H9 (cell line): ENCODE measurements around the gene C1orf21. TPM values are rescaled to one million over a fixed set of nuclear protein-coding genes. Genes with fewer than 3 reads are reported as not detected.

ENCODE experiments used
- DNase-seq: peaks from one replicate; pipeline ENCODE4 v3.0.0-alpha.2; 2017
- H2AFZ ChIP-seq: one replicate; pipeline ENCODE4 v1.6.1; 2013; ENCODE audit warnings: mild to moderate bottlenecking, low read length, control low read depth, moderate library complexity
- H2AK5ac ChIP-seq: 2 replicates; pipeline ENCODE4 v1.6.1; 2013; ENCODE audit warnings: low read length, control low read depth, mixed read lengths; ENCODE audit not compliant: insufficient read length
- H2BK120ac ChIP-seq: one replicate; pipeline ENCODE4 v1.6.1; 2013; ENCODE audit warnings: low read depth, mild to moderate bottlenecking, low read length, control low read depth, inconsistent platforms; ENCODE audit not compliant: poor library complexity, severe bottlenecking
- H2BK12ac ChIP-seq: 2 replicates; pipeline ENCODE4 v1.6.1; 2013; ENCODE audit warnings: low read length, control low read depth, mixed read lengths, low read depth; ENCODE audit not compliant: insufficient read length
- H2BK15ac ChIP-seq: 2 replicates; pipeline ENCODE4 v1.6.1; 2013; ENCODE audit warnings: low read depth, low read length, control low read depth
- H2BK20ac ChIP-seq: one replicate; pipeline ENCODE4 v1.6.1; 2013; ENCODE audit warnings: low read depth, mild to moderate bottlenecking, low read length, control low read depth, inconsistent platforms; ENCODE audit not compliant: poor library complexity, severe bottlenecking
- H2BK5ac ChIP-seq: 2 replicates; pipeline ENCODE4 v1.6.1; 2013; ENCODE audit warnings: low read length, control low read depth, mixed read lengths; ENCODE audit not compliant: insufficient read length
- H3K14ac ChIP-seq: 2 replicates; pipeline ENCODE4 v1.6.1; 2013; ENCODE audit warnings: low read length, control low read depth; ENCODE audit not compliant: insufficient read depth
- H3K18ac ChIP-seq: 2 replicates; pipeline ENCODE4 v1.6.1; 2013; ENCODE audit warnings: low read depth, mild to moderate bottlenecking, mixed read lengths, low read length, control low read depth; ENCODE audit not compliant: insufficient read length
- H3K23ac ChIP-seq: 2 replicates; pipeline ENCODE4 v1.6.1; 2013; ENCODE audit warnings: low read length, control low read depth, mixed read lengths, low read depth; ENCODE audit not compliant: insufficient read length
- H3K23me2 ChIP-seq: 2 replicates; pipeline ENCODE4 v1.6.1; 2013; ENCODE audit warnings: low read depth, mild to moderate bottlenecking, mixed read lengths, low read length, control low read depth; ENCODE audit not compliant: insufficient read length, poor library complexity, severe bottlenecking
- H3K27ac ChIP-seq: 2 replicates; pipeline ENCODE4 v1.5.1; 2013; ENCODE audit warnings: low read length, control low read depth, mixed read lengths, low read depth; ENCODE audit not compliant: insufficient read length
- H3K27me3 ChIP-seq: 2 replicates; pipeline ENCODE4 v1.6.1; 2013; ENCODE audit warnings: low read length, control low read depth, inconsistent platforms; ENCODE audit not compliant: insufficient read depth
- H3K4ac ChIP-seq: 2 replicates; pipeline ENCODE4 v1.6.1; 2013; ENCODE audit warnings: low read depth, mild to moderate bottlenecking, control low read depth, inconsistent platforms, low read length, moderate library complexity
- H3K4me1 ChIP-seq: 2 replicates; pipeline ENCODE4 v1.6.1; 2013; ENCODE audit warnings: low read length, control low read depth, inconsistent platforms; ENCODE audit not compliant: insufficient read depth
- H3K4me2 ChIP-seq: 2 replicates; pipeline ENCODE4 v1.6.1; 2013; ENCODE audit warnings: low read length, control low read depth, mixed read lengths; ENCODE audit not compliant: insufficient read length, insufficient read depth
- H3K56ac ChIP-seq: 2 replicates; pipeline ENCODE4 v1.6.1; 2013; ENCODE audit warnings: low read depth, mild to moderate bottlenecking, mixed read lengths, low read length, control low read depth; ENCODE audit not compliant: insufficient read length
- H3K79me1 ChIP-seq: 2 replicates; pipeline ENCODE4 v1.6.1; 2013; ENCODE audit warnings: low read depth, mild to moderate bottlenecking, moderate library complexity, low read length, control low read depth, inconsistent platforms; ENCODE audit not compliant: insufficient read depth, poor library complexity, severe bottlenecking
- H3K79me2 ChIP-seq: 2 replicates; pipeline ENCODE4 v1.6.1; 2013; ENCODE audit warnings: low read length, control low read depth, inconsistent platforms; ENCODE audit not compliant: insufficient read depth
- H3K9ac ChIP-seq: 2 replicates; pipeline ENCODE4 v1.6.1; 2013; ENCODE audit warnings: low read length, control low read depth, mixed read lengths; ENCODE audit not compliant: insufficient read length; ENCODE audit errors: extremely low read depth
- H3K9me3 ChIP-seq: one replicate; pipeline ENCODE4 v1.6.1; 2013; ENCODE audit warnings: low read depth, low read length, inconsistent platforms; ENCODE audit not compliant: control insufficient read depth
- H3T11ph ChIP-seq: one replicate; pipeline ENCODE4 v1.6.1; 2013; ENCODE audit warnings: mild to moderate bottlenecking, low read length, control low read depth, inconsistent platforms
- H4K20me1 ChIP-seq: one replicate; pipeline ENCODE4 v1.6.1; 2013; ENCODE audit not compliant: control insufficient read depth, insufficient read length, insufficient read depth
- H4K5ac ChIP-seq: 2 replicates; pipeline ENCODE4 v1.6.1; 2013; ENCODE audit warnings: low read depth, mild to moderate bottlenecking, mixed read lengths, low read length, control low read depth; ENCODE audit not compliant: insufficient read length
- H4K8ac ChIP-seq: replicated peaks from 2 replicates; pipeline ENCODE4 v1.6.1; 2013; ENCODE audit warnings: low read length, control low read depth, mixed read lengths, low read depth; ENCODE audit not compliant: insufficient read length
- H4K91ac ChIP-seq: 2 replicates; pipeline ENCODE4 v1.6.1; 2013; ENCODE audit warnings: low read depth, mild to moderate bottlenecking, moderate library complexity, mixed read lengths, low read length, control low read depth; ENCODE audit not compliant: insufficient read length
- H3K27ac Mint-ChIP-seq, 3 experiments: 2 replicates in 2 of 3; 3 replicates in 1 of 3; pipeline ENCODE4 v1.8.0; 2020 to 2021; ENCODE audit warnings: mixed read lengths in 3 of 3, mild to moderate bottlenecking in 1 of 3, moderate library complexity in 1 of 3
- H3K27me3 Mint-ChIP-seq: 2 replicates; pipeline ENCODE4 v1.8.0; 2021; ENCODE audit warnings: low read depth, mild to moderate bottlenecking, moderate library complexity, mixed read lengths
- H3K36me3 Mint-ChIP-seq, 3 experiments: 2 replicates in 2 of 3; 3 replicates in 1 of 3; pipeline ENCODE4 v1.8.0; 2020 to 2021; ENCODE audit warnings: low read depth in 3 of 3, mixed read lengths in 3 of 3; ENCODE audit not compliant: insufficient read depth in 1 of 3
- H3K4me1 Mint-ChIP-seq, 2 experiments: 2 replicates each; pipeline ENCODE4 v1.8.0; 2020; ENCODE audit warnings: mixed read lengths in 2 of 2
- H3K4me3 Mint-ChIP-seq, 2 experiments: 2 replicates in 1 of 2; 3 replicates in 1 of 2; pipeline ENCODE4 v1.8.0; 2020 to 2021; ENCODE audit warnings: mild to moderate bottlenecking in 2 of 2, mixed read lengths in 2 of 2, moderate library complexity in 1 of 2
- H3K9me3 Mint-ChIP-seq, 2 experiments: 2 replicates in 1 of 2; 3 replicates in 1 of 2; pipeline ENCODE4 v1.8.0; 2020; ENCODE audit warnings: mild to moderate bottlenecking in 2 of 2, mixed read lengths in 2 of 2, moderate library complexity in 1 of 2
- WGBS: extraction: QIAGEN DNeasy Blood & Tissue Kit; methylation state at CpG from one replicate; pipeline ENCODE4 v1.1.7; 2013; ENCODE audit warnings: missing lambda C conversion rate, low lambda C conversion rate, mixed read lengths; ENCODE audit not compliant: insufficient read length; ENCODE audit errors: extremely low coverage; 5-methylcytosine and 5-hydroxymethylcytosine counted together
- total RNA-seq: library from RNA; stranded (reverse); gene quantifications from 2 replicates; pipeline ENCODE4 v1.2.1, GENCODE V29; 2021
- TF ChIP-seq, protein P1 (sequence below): fragments of 200-600 bp; sonication (generic); conservative IDR thresholded peaks from 3 replicates; pipeline ENCODE4 v1.8.0; 2021; ENCODE audit warnings: antibody characterized with exemption, mild to moderate bottlenecking

C1orf21 gene
- total RNA-seq, 1 experiment from 2014 or later: 36.0 TPM

DNA sequence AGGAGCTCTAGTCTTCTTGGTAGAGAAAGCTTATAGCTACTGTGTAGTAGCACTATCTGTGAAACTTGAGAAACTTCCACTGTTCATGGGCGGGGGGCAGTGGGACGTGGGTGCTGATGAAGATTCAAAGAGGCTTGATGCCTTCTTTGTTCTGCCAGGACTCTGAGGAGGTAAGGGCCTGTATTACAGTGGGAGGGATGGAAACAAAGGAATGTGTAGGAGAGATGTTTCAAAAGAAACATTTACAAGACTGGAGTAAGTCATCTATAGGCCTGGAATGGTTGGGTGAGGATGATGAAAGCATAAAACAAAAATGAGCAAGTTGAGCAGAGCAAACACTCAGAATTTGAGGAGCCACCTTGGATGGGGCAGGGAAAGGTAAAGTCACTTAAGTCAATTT lies 89.4 kb downstream of the C1orf21 start:
- H4K91ac ChIP-seq: no peak overlapping the region
- DNase-seq: no peak
- peaks cover 6% of the 10 kb centered on the region; the same call in 1 of the 2 replicates for H3K4me1 ChIP-seq
- H3K4ac ChIP-seq: no peak overlapping the region
- Mint-ChIP-seq H3K4me1 (peaks cover 47 to 80% of the 10 kb centered on the region in 2 experiments), H3K27ac (peak overlapping the region in 1 of 3 experiments; percentile 2; a peak in 1 of 7 replicates), H3K36me3 (peaks cover 0 to 20% (median 6%) of the 10 kb centered on the region in 3 experiments; a peak in 4 of 7 replicates), H3K27me3 (no peaks in the 10 kb centered on the region), H3K4me3 (no peak overlapping the region), H3K9me3 (no peaks in the 10 kb centered on the region)
- no peak overlapping the region for H3K14ac ChIP-seq
- no peaks in the 10 kb centered on the region for H3K9me3 ChIP-seq
- no peak overlapping the region for H3K23ac ChIP-seq
- H3K27me3 ChIP-seq: no peaks in the 10 kb centered on the region
- no peak overlapping the region for H3K9ac ChIP-seq
- H2BK20ac ChIP-seq: no peak overlapping the region
- no peak overlapping the region for H4K5ac ChIP-seq
- no peak overlapping the region for H3K56ac ChIP-seq
- no peak overlapping the region for H3K27ac ChIP-seq
- no peak overlapping the region for H2BK120ac ChIP-seq
- no peaks in the 10 kb centered on the region for H3K79me1 ChIP-seq
- no CpG with 5 or more reads among the region's 2 CpGs for WGBS
- no peaks in the 10 kb centered on the region for H3K79me2 ChIP-seq
- H3K23me2 ChIP-seq: no peaks in the 10 kb centered on the region
- H3K4me2 ChIP-seq: no peak overlapping the region
- no peak overlapping the region for H3K18ac ChIP-seq
- H4K8ac ChIP-seq: no peak overlapping the region
- H2BK5ac ChIP-seq: no peak overlapping the region
- TF ChIP-seq, protein P1, sequence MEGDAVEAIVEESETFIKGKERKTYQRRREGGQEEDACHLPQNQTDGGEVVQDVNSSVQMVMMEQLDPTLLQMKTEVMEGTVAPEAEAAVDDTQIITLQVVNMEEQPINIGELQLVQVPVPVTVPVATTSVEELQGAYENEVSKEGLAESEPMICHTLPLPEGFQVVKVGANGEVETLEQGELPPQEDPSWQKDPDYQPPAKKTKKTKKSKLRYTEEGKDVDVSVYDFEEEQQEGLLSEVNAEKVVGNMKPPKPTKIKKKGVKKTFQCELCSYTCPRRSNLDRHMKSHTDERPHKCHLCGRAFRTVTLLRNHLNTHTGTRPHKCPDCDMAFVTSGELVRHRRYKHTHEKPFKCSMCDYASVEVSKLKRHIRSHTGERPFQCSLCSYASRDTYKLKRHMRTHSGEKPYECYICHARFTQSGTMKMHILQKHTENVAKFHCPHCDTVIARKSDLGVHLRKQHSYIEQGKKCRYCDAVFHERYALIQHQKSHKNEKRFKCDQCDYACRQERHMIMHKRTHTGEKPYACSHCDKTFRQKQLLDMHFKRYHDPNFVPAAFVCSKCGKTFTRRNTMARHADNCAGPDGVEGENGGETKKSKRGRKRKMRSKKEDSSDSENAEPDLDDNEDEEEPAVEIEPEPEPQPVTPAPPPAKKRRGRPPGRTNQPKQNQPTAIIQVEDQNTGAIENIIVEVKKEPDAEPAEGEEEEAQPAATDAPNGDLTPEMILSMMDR: no peak
- H4K20me1 ChIP-seq: no peaks in the 10 kb centered on the region
- no peak overlapping the region for H2AK5ac ChIP-seq
- no peak overlapping the region for H3T11ph ChIP-seq
- H2BK15ac ChIP-seq: no peak overlapping the region
- H2BK12ac ChIP-seq: no peak overlapping the region
- H2AFZ ChIP-seq: no peak overlapping the region
